ENCODE measurements around the gene TESK2.
"Not testable (repeated sequence)": the region's sequence is repeated elsewhere in the genome, so short reads cannot be mapped to it uniquely, and the experiment has no call there.

Gene TESK2

DNA sequence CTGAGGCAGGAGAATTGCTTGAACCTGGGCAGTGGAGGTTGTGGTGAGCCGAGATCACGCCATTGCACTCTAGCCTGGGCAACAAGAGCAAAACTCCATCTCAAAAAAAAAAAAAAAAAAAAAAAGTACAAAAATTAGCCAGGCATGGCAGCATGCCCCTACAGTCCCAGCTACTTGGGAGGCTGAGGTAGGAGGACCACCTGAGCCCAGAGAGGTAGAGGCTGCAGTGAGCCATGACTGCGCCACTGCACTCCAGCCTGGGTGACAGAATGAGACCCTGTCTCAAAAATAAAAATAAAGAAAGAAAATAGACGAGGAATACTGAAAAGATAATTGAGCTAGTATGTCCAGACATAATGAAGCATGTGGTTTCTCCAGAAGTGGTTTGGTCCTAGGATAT is 27.4 kb upstream of the TESK2 start:
- not testable (repeated sequence) for H3K9me3 ChIP-seq (ENCODE audit: control insufficient read depth, insufficient read depth, low read length); H3K9ac ChIP-seq (ENCODE audit: low read depth, low read length); H3K4me1 ChIP-seq (ENCODE audit: insufficient read depth, low read length)
- peaks cover 40% of the 10 kb centered on the region for H3K36me3 ChIP-seq (ENCODE audit: insufficient read depth, low read length)

DNA sequence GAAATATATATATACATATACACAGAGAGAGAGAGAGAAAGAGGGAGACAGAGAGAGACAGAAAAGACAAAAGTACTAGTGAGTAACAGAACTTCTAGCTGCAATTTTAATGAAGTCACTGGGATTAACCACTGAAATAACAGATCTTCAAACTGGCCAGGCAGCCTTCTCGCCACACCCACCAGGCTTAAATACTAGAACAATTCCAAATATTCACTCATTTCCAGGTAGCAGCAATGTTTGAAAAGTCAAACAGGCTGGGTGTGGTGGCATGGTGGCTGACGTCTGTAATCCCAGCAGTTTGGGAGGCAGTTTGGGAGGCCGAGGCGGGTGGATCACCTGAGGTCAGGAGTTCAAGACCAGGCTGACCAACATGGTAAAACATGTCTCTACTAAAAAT is 25.5 kb upstream of the TESK2 start:
- H3K9me3 ChIP-seq (ENCODE audit: control insufficient read depth, insufficient read depth, low read length): no peaks in the 10 kb centered on the region
- H3K4me1 ChIP-seq (ENCODE audit: insufficient read depth, low read length): no peaks in the 10 kb centered on the region
- H3K36me3 ChIP-seq (ENCODE audit: insufficient read depth, low read length): peaks cover 51% of the 10 kb centered on the region
- H3K9ac ChIP-seq (ENCODE audit: low read depth, low read length): no peak overlapping the region

DNA sequence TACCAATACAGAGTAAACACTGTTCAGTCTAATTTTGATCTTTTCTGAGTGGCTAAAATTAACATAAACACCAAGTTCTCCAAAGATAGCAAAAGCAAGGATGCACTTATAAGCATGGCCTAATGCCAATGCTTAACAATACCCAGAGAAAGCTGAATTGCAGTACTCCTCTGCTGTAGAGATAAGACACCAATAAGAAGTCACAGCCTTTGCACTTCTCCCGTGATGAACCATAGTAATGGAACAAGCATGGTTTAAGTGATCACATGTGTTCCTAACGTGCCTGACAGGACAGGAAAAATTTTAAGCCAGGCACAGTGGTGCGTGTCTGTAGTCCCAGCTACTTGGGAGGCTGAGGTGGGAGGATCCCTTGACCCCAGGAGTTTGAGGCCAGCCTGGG is 25.1 kb upstream of the TESK2 start:
- no peak overlapping the region for H3K9ac ChIP-seq (ENCODE audit: low read depth, low read length)
- H3K36me3 ChIP-seq (ENCODE audit: insufficient read depth, low read length): peaks cover 55% of the 10 kb centered on the region
- H3K4me1 ChIP-seq (ENCODE audit: insufficient read depth, low read length): no peaks in the 10 kb centered on the region
- H3K9me3 ChIP-seq (ENCODE audit: control insufficient read depth, insufficient read depth, low read length): no peaks in the 10 kb centered on the region

DNA sequence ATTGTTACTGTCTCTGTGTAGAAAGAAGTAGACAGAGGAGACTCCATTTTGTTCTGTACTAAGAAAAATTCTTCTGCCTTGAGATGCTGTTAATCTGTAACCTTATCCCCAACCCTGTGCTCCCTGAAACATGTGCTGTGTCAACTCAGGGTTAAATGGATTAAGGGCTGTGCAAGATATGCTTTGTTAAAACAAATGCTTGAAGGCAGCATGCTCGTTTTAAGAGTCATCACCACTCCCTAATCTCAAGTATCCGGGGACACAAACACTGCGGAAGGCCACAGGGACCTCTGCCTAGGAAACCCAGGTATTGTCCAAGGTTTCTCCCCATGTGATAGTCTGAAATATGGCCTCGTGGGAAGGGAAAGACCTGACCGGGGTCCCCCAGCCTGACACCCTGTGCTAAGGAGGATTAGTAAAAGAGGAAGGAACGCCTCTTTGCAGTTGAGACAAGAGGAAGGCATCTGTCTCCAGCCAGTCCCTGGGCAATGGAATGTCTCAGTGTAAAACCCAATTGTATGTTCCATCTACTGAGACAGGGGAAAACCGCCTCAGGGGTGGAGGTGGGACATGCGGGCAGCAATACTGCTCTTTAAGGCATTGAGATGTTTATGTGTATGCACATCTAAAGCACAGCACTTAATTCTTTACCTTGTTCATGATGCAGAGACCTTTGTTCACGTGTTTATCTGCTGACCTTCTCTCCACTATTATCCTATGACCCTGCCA is 22.7 kb upstream of the TESK2 start:
- peaks cover 57% of the 10 kb centered on the region for H3K36me3 ChIP-seq (ENCODE audit: insufficient read depth, low read length)
- H3K4me1 ChIP-seq (ENCODE audit: insufficient read depth, low read length); H3K9ac ChIP-seq (ENCODE audit: low read depth, low read length); H3K9me3 ChIP-seq (ENCODE audit: control insufficient read depth, insufficient read depth, low read length): not testable (repeated sequence)

DNA sequence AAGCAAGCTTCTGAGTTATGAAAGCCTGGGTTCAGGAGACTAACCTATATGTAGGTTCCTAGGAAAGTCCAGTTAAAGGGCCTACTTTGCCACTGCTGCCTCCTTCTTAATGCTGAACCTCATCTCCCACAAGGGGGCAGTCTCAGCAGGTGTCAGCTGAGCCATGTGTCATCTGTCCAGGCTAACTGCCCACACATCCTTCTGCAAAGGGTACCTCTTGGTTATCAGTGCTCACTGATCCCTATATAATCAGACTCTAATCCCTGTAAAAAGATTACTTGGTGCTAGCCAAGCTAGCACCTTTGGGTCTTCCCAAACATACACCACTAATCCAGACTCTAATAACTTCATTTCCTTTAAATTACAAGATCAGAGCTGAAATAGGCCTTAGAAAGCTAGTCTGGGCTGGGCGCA is 21.7 kb upstream of the TESK2 start:
- Histone ChIP-seq H3K9ac (ENCODE audit: low read depth, low read length) (no peak overlapping the region), H3K4me1 (ENCODE audit: insufficient read depth, low read length) (no peaks in the 10 kb centered on the region), H3K9me3 (ENCODE audit: control insufficient read depth, insufficient read depth, low read length) (no peaks in the 10 kb centered on the region), H3K36me3 (ENCODE audit: insufficient read depth, low read length) (peaks cover 54% of the 10 kb centered on the region)

DNA sequence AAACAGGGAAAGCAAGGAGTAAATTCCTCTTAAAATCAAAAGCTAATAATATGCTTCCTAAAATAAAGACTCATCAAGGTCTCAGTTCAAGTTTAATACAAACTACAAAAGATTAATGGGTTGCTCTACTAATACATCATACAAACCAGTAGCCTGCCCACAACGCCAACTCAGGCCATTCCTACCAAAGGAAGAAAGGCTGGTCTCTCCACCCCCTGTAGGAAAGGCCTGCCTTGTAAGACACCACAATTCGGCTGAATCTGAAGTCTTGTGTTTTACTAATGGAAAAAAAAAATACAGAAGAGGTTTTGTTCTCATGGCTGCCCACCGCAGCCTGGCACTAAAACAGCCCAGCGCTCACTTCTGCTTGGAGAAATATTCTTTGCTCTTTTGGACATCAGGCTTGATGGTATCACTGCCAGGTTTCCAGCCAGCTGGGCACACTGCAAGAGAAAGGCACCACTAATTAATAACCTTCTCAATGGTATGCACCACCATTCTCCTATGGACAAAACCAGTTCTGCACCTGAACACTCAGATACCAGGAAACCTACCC is 20.1 kb upstream of the TESK2 start:
- no peak overlapping the region for H3K9ac ChIP-seq (ENCODE audit: low read depth, low read length)
- no peaks in the 10 kb centered on the region for H3K4me1 ChIP-seq (ENCODE audit: insufficient read depth, low read length)
- H3K36me3 ChIP-seq (ENCODE audit: insufficient read depth, low read length): peaks cover 40% of the 10 kb centered on the region
- no peaks in the 10 kb centered on the region for H3K9me3 ChIP-seq (ENCODE audit: control insufficient read depth, insufficient read depth, low read length)

DNA sequence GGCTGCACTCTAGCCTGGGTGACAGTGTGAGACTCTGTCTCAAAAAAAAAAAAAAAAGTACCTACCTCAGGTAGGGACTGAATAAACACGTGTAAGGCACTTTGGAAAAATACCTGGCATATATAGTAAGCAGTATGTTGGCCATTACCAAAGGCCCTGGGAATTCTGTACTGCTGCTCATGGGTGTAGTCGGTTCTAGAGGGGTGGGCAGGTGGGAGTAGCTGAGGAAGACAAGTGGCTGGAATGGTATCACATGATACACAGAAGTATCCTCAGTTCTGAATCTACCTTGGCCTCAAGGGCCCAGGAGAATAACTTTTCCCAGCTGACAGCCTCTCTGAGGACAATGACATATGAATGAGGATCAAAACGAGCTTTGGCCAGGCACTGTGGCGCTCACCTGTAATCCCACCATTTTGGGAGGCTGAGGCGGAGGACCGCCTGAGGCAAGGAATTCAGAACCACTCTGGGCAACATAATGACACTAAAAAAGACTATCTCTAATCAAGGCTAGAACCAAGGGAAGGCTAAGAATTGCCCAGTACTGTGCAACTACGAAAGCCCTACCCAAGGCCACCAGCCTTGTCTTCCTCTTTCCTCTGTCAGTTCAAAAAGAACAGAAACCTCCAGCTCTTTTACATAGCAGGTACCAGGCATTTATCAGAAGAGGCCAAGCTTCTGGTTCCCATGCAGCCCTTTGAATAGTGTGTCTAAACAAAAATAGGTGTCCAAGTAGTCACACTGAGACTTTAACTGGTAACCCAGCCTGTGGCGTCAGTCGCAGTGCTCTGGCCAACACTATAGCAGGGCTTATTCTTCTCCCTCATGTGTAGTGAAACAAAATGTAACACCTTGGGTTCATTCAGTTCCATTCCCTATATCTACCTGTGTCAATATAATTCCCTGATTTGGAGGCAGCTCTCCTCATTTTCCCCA is 19.3 kb upstream of the TESK2 start:
- Histone ChIP-seq H3K9me3 (ENCODE audit: control insufficient read depth, insufficient read depth, low read length) (no peaks in the 10 kb centered on the region), H3K4me1 (ENCODE audit: insufficient read depth, low read length) (no peaks in the 10 kb centered on the region), H3K36me3 (ENCODE audit: insufficient read depth, low read length) (peaks cover 34% of the 10 kb centered on the region), H3K9ac (ENCODE audit: low read depth, low read length) (no peak overlapping the region)

DNA sequence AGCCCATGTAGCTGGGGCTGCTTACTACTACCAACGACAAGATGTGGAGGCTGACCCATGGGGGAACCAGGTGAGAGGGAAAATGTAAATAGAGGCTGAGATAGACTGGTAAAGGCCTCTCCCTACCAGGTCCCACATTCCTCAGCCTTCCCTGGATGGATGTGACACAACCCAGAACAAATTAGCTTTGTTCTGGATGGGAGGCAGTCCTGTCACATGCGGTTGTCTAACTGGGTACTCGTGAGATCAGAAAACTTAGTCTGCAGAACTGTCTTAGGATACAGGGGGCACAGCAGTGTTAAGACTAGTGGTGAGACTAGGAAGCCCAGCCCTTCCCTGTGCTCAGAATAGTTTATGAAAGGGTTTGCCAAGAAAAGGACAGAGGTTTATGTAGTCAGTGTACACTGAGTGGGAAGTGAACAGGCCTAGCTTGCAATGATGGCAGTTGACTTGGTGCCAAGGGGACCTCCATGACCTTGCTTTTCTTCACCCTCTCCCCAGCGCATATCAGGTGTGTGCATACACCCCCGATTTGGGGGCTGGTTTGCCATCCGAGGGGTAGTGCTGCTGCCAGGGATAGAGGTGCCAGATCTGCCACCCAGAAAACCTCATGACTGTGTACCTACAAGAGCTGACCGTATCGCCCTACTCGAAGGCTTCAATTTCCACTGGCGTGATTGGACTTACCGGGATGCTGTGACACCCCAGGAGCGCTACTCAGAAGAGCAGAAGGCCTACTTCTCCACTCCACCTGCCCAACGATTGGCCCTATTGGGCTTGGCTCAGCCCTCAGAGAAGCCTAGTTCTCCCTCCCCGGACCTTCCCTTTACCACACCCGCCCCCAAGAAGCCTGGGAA is 17.6 kb upstream of the TESK2 start:
- Histone ChIP-seq H3K9me3 (ENCODE audit: control insufficient read depth, insufficient read depth, low read length) (no peaks in the 10 kb centered on the region), H3K9ac (ENCODE audit: low read depth, low read length) (no peak overlapping the region), H3K36me3 (ENCODE audit: insufficient read depth, low read length) (peaks cover 22% of the 10 kb centered on the region), H3K4me1 (ENCODE audit: insufficient read depth, low read length) (no peaks in the 10 kb centered on the region)

DNA sequence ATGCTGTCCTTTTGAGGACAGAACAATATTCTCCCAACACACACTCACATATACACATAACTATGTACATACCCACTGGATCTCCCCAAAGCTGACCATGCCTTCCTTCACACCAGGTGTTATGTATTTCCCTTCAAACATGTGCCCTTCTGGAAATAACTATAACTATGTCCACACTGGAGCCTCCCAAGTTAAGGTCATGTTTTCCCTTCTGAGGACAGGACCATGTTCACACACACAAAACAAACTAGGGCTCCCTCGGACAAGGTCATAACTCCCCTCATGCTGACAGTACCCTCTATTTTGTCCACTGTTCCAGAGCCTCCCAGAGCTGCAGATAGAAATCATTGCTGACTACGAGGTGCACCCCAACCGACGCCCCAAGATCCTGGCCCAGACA is 16.9 kb upstream of the TESK2 start:
- Histone ChIP-seq H3K9me3 (ENCODE audit: control insufficient read depth, insufficient read depth, low read length) (no peaks in the 10 kb centered on the region), H3K9ac (ENCODE audit: low read depth, low read length) (no peak overlapping the region)

DNA sequence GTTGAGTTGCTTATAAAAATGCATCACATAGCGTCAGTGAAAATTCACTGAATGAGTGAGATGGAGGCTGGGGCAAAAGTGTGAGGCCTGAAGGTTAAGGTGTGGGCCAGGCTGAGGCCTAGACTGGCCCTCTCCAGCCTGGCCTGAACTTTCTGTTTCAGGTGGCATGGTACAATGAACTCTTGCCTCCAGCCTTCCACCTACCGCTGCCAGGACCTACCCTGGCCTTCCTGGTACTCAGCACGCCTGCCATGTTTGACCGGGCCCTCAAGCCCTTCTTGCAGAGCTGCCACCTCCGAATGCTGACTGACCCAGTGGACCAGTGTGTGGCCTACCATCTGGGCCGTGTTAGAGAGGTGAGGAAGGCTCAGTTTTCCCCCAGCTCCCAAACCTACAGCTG is 16.2 kb upstream of the TESK2 start:
- no peaks in the 10 kb centered on the region for H3K4me1 ChIP-seq (ENCODE audit: insufficient read depth, low read length)
- H3K9me3 ChIP-seq (ENCODE audit: control insufficient read depth, insufficient read depth, low read length): no peaks in the 10 kb centered on the region
- H3K36me3 ChIP-seq (ENCODE audit: insufficient read depth, low read length): peaks cover 16% of the 10 kb centered on the region
- H3K9ac ChIP-seq (ENCODE audit: low read depth, low read length): no peak overlapping the region

More for the DNA sequence above, 16.9 kb upstream of the TESK2 start:
- Histone ChIP-seq H3K36me3 (ENCODE audit: insufficient read depth, low read length) (peaks cover 22% of the 10 kb centered on the region), H3K4me1 (ENCODE audit: insufficient read depth, low read length) (no peaks in the 10 kb centered on the region)

DNA sequence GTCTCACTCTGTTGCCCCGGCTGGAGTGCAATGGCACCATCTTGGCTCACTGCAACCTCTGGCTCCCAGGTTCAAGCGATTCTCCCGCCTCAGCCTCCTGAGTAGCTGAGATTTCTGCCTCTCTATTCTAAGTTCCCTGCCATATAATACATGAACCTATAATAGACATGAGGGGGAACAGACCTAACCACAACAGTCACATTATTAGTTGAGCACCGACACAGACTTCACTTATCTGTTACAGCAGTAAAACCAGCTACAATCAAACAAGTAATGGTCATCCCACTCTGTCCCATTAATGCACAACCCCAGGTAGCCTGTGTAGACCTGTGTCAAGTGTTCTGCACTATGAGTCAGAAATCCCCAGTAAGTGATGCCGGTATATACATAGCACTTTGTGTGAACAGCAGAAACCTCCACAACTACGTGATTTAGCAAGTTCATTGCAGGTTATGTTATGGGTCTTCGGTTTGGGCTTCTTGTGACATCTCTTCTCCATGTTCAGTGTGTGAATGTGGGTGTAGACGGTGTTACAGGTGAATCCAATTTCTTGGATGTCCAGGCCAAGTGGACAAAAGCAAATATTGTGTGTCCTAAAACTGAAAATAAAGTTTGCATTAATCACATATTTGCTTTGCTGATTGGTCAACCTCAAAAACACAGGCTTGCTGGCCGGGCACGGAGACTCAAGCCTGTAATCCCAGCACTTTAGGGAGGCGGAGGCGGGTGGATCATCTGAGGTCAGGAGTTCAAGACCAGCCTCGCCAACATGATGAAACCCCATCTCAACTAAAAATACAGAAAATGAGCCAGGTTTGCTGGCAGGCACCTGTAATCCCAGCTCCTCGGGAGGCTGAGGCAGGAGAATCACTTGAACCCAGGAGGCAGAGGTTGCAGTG is 12.7 kb upstream of the TESK2 start:
- Histone ChIP-seq H3K9me3 (ENCODE audit: control insufficient read depth, insufficient read depth, low read length) (no peaks in the 10 kb centered on the region), H3K4me1 (ENCODE audit: insufficient read depth, low read length) (no peaks in the 10 kb centered on the region), H3K36me3 (ENCODE audit: insufficient read depth, low read length) (no peaks in the 10 kb centered on the region), H3K9ac (ENCODE audit: low read depth, low read length) (no peak overlapping the region)

DNA sequence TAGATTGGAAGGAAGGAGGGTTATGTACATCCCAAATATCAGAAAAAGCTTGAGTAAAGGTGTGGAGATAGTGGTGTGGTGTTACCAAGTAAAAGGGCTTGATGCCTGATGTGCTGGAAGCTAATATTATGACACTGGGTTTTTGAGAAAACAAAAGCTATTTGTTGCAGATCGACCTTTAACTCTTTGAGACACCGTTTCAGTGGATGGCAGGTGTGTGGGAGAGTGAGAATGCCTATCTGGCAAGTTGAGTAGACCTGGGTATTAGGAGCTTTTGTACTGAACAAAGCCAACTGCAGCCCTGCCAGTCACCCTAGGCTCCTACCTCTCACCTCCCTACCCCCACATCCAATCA is 10.5 kb upstream of the TESK2 start:
- no peaks in the 10 kb centered on the region for H3K9me3 ChIP-seq (ENCODE audit: control insufficient read depth, insufficient read depth, low read length)
- no peaks in the 10 kb centered on the region for H3K36me3 ChIP-seq (ENCODE audit: insufficient read depth, low read length)
- no peak overlapping the region for H3K9ac ChIP-seq (ENCODE audit: low read depth, low read length)
- no peaks in the 10 kb centered on the region for H3K4me1 ChIP-seq (ENCODE audit: insufficient read depth, low read length)

DNA sequence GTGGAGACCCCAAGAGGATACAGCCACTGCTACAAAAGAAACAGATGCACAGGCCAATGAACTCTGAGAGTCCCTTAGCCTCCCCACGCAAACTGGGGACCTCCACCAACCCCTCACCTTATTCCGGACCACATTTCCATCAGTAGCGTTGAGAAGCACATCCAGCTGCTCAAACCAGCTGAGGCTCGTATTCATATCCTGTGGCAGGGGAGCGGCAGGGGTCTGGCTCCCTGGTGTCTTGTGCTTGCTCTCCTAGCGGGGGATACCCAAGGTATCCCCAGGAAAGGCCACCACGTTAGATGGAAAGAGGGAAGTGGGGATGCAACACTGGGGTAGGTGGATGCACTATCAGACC is 8.4 kb upstream of the TESK2 start:
- Histone ChIP-seq H3K4me1 (ENCODE audit: insufficient read depth, low read length) (no peaks in the 10 kb centered on the region), H3K9me3 (ENCODE audit: control insufficient read depth, insufficient read depth, low read length) (no peaks in the 10 kb centered on the region), H3K36me3 (ENCODE audit: insufficient read depth, low read length) (no peaks in the 10 kb centered on the region), H3K9ac (ENCODE audit: low read depth, low read length) (peak overlapping the region; percentile 66)

Data from ES-I3 (cell line).